ENCODE data around the gene CCDC51. TPM values are rescaled to one million over a fixed set of nuclear protein-coding genes. Genes with fewer than 3 reads are reported as not detected.

CCDC51 gene
- total RNA-seq, 4 donors from 2014 or later: 23.4 to 33.3 (median 29.2) TPM

- TF ChIP-seq POLR2A (IDR thresholded peaks at IDR 0.05) (no peak), EP300 (IDR thresholded peaks at IDR 0.05) (no peak), CTCF (IDR thresholded peaks at IDR 0.05) (no peak)
- Histone ChIP-seq H3K27ac (peak overlapping the region in 1 of 4 donors; percentile 47), H3K4me1 (peaks cover 0 to 21% (median 10%) of the 10 kb centered on the region in 4 donors), H3K36me3 (peaks cover 0 to 19% (median 0%) of the 10 kb centered on the region in 3 donors), H3K4me3 (no peak overlapping the region), H3K27me3 (no peaks in the 10 kb centered on the region), H3K9me3 (no peaks in the 10 kb centered on the region)
- WGBS, 2 donors: 56 to 71% methylated on average over 4 of the region's 4 CpGs
- no peak for DNase-seq (ENCODE audit: low spot score in 2 of 2)
Observed at GRCh38 chr3:48399387-48400172, 40.3 kb downstream of the CCDC51 start.

GRCh38 chr3:48398701-48399386, 41.1 kb downstream of the CCDC51 start:
- no peak for DNase-seq (ENCODE audit: low spot score in 2 of 2)
- Histone ChIP-seq H3K9me3 (no peaks in the 10 kb centered on the region), H3K27me3 (no peaks in the 10 kb centered on the region), H3K4me1 (peaks cover 0 to 21% (median 10%) of the 10 kb centered on the region in 4 donors), H3K36me3 (peaks cover 0 to 12% (median 0%) of the 10 kb centered on the region in 3 donors), H3K27ac (peak overlapping the region in 1 of 4 donors; percentile 47), H3K4me3 (no peak overlapping the region)
- WGBS, 2 donors: 54 to 65% methylated on average over 11 of the region's 11 CpGs
- TF ChIP-seq EP300 (IDR thresholded peaks at IDR 0.05): no peak
- no peak for TF ChIP-seq POLR2A (IDR thresholded peaks at IDR 0.05)
- TF ChIP-seq CTCF (IDR thresholded peaks at IDR 0.05): no peak

DNA sequence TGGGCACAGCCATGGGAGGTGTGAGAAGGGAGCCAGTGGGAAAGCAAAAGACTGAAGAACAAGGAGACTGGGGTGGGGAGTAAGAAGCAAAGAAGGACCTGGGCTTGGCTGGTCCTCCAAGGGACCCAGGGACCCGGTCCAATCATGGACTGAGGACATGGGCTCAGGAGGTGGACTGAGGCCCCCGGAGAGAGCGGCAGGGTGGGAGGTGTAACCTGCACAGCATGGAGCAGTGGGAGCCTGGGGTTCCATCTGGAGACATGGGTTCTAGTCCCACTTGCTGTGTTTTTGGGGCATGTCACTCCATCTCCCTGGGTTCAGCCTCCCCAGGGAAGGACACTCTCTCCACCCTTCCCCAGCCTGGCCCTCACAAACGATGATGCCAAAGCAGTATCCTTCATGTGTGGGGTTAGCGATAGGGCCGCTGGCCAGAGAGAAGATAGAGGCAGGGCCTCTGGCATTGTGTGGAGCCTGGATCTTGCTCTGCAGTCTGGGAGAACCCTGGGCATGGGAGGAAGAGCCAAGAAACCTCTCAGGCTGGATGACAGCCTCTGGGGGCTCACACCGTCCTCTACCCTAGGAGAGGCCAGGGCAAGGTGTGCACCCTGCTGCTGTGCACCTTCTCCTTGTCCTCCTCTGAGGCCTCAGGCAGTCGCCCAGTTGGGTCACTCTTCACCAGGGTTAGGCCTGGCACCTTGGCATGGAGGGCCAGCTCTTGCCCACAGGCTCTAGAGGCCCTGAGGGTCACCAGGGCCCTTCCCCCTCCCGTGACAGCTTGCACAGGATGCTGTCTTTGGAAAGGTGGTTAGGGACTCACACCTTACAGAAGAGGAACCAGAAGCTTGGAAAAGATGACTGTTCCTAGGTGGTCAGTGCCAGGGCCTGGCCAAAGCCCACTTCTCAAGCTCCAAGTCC, 41.9 kb downstream of the CCDC51 start:
- DNase-seq (ENCODE audit: low spot score in 2 of 2): no peak
- peaks cover 0 to 4% (median 0%) of the 10 kb centered on the region in 3 donors for H3K36me3 ChIP-seq

GRCh38 chr3:48395714-48396113, 44.2 kb downstream of the CCDC51 start:
- Histone ChIP-seq H3K9me3 (no peaks in the 10 kb centered on the region), H3K36me3 (no peaks in the 10 kb centered on the region), H3K27ac (no peak overlapping the region), H3K4me1 (no peaks in the 10 kb centered on the region), H3K27me3 (no peaks in the 10 kb centered on the region), H3K4me3 (no peak overlapping the region)
- WGBS, 2 donors: 60 to 67% methylated on average over 3 of the region's 3 CpGs
- DNase-seq (ENCODE audit: low spot score in 2 of 2): no peak
- TF ChIP-seq POLR2A (IDR thresholded peaks at IDR 0.05) (no peak), CTCF (IDR thresholded peaks at IDR 0.05) (no peak), EP300 (IDR thresholded peaks at IDR 0.05) (no peak)

More for the DNA sequence above, 41.9 kb downstream of the CCDC51 start:
- no peak overlapping the region for H3K27ac ChIP-seq
- no peaks in the 10 kb centered on the region for H3K27me3 ChIP-seq
- TF ChIP-seq CTCF (IDR thresholded peaks at IDR 0.05): no peak
- H3K9me3 ChIP-seq: no peaks in the 10 kb centered on the region
- H3K4me3 ChIP-seq: no peak overlapping the region
- 59 to 60% methylated on average over 7 of the region's 9 CpGs for WGBS, 2 donors
- H3K4me1 ChIP-seq: peaks cover 0 to 21% (median 10%) of the 10 kb centered on the region in 4 donors

All from tibial nerve (tissue), 4 donors.